AG09319 (cell line): Measurements from ENCODE around the gene TPCN1.

ENCODE experiments used
- DNase-seq: peaks from one replicate; pipeline ENCODE4 v3.0.0-alpha.2; 2010; ENCODE audit warnings: low read depth; ENCODE audit errors: extremely low read depth
- TF ChIP-seq, protein P1 (sequence below): IDR thresholded peaks from 2 replicates; pipeline ENCODE4 v1.5.1; 2011; ENCODE audit warnings: low read depth, mild to moderate bottlenecking, inconsistent platforms, low read length, moderate library complexity

The TPCN1 gene

DNA sequence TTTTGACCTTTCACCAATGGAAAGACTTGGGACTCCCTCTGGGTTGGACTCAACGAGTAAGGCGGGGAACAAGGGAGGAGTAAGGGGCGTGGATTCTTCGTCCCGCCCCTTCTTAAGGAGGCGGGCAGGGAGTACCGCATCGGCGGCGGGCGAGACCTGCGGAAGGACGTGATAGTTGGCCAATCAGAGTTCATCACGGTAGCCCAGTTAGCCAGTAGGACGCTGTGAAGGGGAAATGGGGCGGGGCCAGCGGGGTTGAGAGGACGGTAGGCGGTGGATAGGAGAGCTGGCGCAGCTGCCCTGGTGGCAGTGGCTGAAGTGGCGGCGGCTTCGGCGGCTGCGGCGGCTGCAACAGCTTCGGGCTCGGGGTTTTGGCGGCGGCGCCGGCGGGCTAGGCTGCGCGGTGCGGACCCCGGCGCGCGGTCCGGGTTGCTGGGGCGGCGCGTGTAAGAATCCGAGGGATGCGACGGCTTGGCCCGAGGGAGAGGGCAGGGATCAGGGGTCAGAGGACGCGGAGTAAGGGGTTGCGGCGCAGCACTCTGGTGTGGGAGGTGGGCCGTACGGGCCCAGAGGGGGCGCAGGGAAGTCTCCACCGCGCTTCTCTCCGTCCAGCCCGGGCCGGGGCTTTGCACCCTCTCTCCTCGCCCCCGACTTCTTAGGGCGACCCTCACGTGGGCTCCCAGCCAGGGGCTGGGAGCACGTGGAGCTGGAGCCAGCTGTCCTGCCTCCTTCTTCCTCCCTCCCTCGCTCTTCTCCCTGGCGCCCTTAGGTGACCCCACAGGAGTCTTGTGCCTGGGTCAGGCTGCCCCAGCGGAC is at the start of gene TPCN1:
Gene TPCN1 (plus strand): TSS at position 284 of the 816 bp plus-strand sequence. CDS start 5,389 bp downstream, outside the sequence.
- peak; percentile 100 for DNase-seq
- TF ChIP-seq, protein P1, sequence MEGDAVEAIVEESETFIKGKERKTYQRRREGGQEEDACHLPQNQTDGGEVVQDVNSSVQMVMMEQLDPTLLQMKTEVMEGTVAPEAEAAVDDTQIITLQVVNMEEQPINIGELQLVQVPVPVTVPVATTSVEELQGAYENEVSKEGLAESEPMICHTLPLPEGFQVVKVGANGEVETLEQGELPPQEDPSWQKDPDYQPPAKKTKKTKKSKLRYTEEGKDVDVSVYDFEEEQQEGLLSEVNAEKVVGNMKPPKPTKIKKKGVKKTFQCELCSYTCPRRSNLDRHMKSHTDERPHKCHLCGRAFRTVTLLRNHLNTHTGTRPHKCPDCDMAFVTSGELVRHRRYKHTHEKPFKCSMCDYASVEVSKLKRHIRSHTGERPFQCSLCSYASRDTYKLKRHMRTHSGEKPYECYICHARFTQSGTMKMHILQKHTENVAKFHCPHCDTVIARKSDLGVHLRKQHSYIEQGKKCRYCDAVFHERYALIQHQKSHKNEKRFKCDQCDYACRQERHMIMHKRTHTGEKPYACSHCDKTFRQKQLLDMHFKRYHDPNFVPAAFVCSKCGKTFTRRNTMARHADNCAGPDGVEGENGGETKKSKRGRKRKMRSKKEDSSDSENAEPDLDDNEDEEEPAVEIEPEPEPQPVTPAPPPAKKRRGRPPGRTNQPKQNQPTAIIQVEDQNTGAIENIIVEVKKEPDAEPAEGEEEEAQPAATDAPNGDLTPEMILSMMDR = no peak

DNA sequence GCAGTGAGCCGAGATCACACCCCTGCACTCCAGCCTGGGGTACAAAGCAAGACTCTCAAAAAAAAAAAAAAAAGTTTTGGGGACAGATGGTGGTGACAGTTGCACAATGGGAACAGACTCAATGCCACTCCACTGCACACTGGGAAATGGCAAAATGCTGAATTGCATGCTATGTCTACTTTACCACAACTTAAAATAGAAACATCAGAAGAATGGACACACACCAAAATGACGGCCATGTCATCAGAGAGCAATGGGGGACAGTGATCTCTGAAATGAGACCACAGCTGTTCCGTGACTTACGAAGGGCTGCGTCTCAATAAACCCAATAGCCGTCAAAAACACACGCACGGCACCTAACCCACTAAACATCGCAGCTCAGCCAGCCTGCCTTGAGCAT is 49.7 kb upstream of the TPCN1 start:
- TF ChIP-seq, protein P1 = no peak
- DNase-seq = no peak

DNA sequence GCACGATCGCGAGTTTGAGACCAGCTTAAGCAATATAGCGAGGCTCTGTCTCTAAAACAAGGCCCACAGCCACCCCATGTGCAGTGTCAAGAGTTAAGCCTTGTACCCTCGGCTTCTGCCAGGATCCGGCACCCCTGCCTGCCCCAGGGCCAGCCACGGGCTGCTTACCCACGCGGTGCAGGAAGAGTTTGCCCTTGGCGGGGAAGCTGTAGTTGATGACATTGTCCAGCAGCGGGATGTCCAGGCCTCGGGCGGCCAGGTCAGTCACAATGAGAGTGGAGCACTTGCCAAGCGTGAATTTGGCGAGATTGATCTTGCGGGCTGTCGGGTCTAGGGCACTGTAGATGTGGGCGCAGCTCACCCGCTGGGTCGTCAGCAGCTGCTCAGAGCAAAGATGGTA is 49.1 kb upstream of the TPCN1 start:
- TF ChIP-seq, protein P1 = no peak
- no peak for DNase-seq

DNA sequence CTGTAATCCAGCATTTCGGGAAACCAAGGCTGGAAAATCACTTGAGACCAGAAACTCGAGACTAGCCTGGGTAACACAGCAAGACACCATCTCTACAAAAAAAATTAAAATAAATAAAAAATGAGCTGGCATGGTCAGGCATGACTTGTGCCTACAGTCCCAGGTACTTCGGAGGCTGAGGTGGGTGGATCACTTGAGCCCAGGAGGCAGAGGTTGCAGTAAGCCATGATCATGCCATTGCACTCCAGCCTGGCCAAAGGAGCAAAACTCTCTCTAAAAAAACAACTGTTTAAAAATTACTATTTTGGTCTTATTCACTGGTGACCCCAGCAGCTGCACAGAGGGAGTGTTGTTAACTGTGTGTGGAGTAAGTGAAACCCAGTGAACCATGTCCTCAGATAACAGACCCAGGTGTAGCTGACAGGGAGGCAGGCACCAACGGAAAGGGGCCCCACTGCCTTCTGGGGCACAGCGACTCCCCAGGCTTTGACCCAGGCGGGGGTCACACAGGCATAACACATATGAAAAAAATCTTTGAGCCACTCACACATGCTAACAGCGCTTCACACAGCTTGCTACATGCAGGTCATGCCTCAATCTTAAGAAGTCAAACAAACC is 48.1 kb upstream of the TPCN1 start:
- TF ChIP-seq, protein P1 = no peak
- no peak for DNase-seq

DNA sequence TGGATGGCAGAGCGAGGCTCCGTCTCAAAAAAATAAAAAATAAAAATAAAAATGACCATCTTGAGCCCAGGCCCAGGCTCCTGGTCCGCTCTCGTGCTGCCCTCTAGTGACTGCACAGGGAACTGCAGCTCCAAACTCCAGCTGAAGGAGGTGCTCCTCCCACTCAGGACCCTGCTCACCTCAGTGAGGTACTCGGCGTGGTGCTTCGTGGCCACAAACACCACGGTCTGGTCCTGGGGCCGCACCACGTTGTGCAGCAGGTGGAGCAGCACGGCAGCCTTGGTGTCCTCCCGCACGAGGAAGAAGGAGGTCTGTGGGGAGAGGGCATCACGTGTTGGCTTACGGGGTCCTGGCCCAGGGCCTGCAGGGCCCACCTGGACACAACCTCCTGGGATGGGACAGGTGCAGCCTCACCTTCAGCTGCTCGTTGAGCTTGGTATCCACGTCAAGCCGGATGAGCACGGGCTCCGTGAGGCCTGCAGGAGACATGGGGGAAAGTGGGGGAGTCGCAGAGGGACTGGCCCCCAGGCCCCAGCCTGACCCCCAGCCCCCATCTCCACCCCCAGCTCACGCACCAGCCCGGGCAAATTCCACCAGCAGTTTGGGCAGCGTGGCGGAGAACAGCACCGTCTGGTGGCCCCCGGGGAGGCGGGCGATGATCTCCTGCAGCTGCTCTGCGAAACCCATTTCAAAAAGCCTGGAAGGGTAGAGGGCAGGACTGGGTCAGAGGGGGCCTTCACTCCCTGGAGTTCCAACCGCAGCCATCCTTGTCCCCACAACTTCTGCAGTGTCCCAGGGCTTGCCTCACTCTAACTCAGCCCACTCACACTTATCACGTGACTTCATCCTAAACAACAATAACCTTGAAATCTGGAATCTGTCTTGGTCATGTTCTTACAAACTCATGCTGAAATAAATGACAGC is 46.5 kb upstream of the TPCN1 start:
- no peak for DNase-seq
- TF ChIP-seq, protein P1 = peak; percentile 98

DNA sequence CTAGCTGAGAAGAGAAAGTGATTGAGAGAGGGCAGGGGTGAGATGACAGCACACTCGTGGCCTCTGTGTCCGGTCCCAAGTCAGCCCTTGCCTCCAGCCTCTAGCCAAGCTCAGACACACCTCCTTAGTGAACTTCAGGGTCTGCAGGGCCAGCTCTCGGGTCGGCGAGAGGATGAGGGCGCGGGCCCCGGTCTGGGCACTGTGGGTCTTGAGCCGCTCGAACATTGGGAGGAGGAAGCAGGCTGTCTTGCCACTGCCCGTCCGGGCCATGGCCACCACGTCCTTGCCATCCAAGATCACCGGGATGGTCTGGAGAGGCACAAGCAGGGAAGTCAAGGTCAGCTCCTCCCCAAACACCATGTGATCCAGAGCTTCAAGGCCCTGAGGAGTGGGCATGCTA is 42.2 kb upstream of the TPCN1 start:
- TF ChIP-seq, protein P1 = no peak
- DNase-seq = no peak
